Activated CD4-positive, alpha-beta T cell treated with anti-CD3 and anti-CD28 coated beads, Interleukin-2, amount 10 ng/mL, durations not matched to agents 7 days and 5 days (primary cell): Measurements from ENCODE around the gene SPATA24. TPM values are rescaled to one million over a fixed set of nuclear protein-coding genes. Genes with fewer than 3 reads are reported as not detected.

Experiments
- CTCF ChIA-PET: fragments of 350-600 bp; sonication (Branson Sonifier 250); formaldehyde crosslinking; loops from one replicate; lab custom pipeline; 2021; ENCODE audit warnings: antibody characterized with exemption; lab: Charles Lee
- POLR2A ChIA-PET: fragments of 350-600 bp; sonication (Branson Sonifier 250); formaldehyde crosslinking; loops from one replicate; lab custom pipeline; 2021; ENCODE audit warnings: antibody characterized with exemption; lab: Charles Lee
- DNase-seq: peaks from one replicate; pipeline ENCODE4 v3.0.0-alpha.2; 2020
- H3K27ac Mint-ChIP-seq: one replicate; pipeline ENCODE4 v1.8.0; 2021; ENCODE audit warnings: mild to moderate bottlenecking, moderate library complexity, mixed read lengths
- H3K27me3 Mint-ChIP-seq: one replicate; pipeline ENCODE4 v1.8.0; 2021; ENCODE audit warnings: mixed read lengths
- H3K36me3 Mint-ChIP-seq: one replicate; pipeline ENCODE4 v1.8.0; 2021; ENCODE audit warnings: low read depth, mixed read lengths
- H3K4me1 Mint-ChIP-seq: one replicate; pipeline ENCODE4 v1.8.0; 2021; ENCODE audit warnings: mixed read lengths
- H3K4me3 Mint-ChIP-seq: one replicate; pipeline ENCODE4 v1.8.0; 2021; ENCODE audit warnings: mild to moderate bottlenecking, moderate library complexity, mixed read lengths
- H3K9me3 Mint-ChIP-seq: one replicate; pipeline ENCODE4 v1.8.0; 2021; ENCODE audit warnings: mixed read lengths
- total RNA-seq, 2 experiments: library from RNA; stranded (reverse); gene quantifications; one replicate each; pipeline ENCODE4 v1.2.3, GENCODE V29; 2021

SPATA24 gene
- total RNA-seq, 2 experiments from 2014 or later, result 5.5 to 7.2 TPM

DNA sequence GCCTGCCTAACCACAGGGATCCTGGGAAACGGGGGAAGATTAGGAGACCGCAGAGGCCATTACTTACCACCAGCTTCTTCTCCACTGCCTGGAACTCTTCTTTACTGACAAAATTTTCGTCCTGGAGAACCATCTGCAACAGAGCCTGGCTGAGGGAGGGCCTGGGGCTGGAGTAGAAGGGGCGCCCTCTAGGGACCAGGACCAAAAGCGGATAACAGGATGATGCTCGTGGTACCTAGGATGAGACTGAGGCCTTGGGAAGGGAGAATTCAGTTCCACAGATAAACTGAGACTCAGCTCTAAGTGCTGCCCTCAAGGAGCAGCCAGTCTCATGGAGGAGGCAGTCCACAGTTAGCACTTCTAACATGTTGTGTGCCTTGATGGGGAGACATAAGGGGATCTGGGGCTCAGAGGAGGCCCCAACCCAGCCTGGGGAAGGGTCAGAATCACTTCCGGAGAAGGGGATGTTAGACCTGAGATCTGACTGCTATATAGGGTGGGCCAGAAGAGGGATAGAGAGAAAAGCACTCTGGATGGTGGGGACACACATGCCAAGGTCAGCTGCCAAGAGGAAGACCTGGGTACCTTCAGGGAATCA lies 1.2 kb downstream of the SPATA24 start:
- no peak for DNase-seq
- H3K27me3 Mint-ChIP-seq, result no peaks in the 10 kb centered on the region
- H3K4me1 Mint-ChIP-seq, result peaks cover 44% of the 10 kb centered on the region
- peak overlapping the region; percentile 92 for H3K4me3 Mint-ChIP-seq
- ChIA-PET POLR2A (no interaction called here), CTCF (interaction anchor here (0.8 to 5.5 kb wide), 13 partner anchors 9 to 115 kb away, joined by 3 to 43 read pairs (median 4); partner anchors contain the start of genes DNAJC18 and MZB1)
- H3K9me3 Mint-ChIP-seq, result no peaks in the 10 kb centered on the region
- peaks cover 2% of the 10 kb centered on the region for H3K36me3 Mint-ChIP-seq
- H3K27ac Mint-ChIP-seq, result peak overlapping the region; percentile 100

DNA sequence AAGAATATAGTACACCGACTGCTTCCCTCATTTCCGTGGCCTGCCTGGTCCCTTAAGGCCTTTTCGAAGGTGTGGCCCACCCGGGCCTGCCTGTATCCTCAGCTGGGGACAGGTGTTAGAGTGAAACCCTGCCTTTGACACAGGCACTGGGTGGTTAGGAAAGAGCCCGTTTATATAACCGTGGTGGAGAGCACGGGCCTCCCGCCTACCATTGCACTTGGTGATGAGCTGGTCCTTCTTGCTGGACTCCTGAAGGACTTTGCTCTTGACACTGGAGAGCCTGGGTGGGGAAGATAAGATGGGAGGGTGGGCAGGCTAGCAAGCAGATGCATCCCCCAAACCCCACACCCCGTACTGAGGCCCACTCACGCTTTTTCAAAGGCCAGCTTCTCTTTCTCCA lies 2.3 kb downstream of the SPATA24 start:
- POLR2A ChIA-PET, result no interaction called here
- Mint-ChIP-seq H3K36me3 (peaks cover 7% of the 10 kb centered on the region), H3K27ac (no peak overlapping the region), H3K4me3 (no peak overlapping the region), H3K27me3 (no peaks in the 10 kb centered on the region), H3K4me1 (peaks cover 42% of the 10 kb centered on the region), H3K9me3 (no peaks in the 10 kb centered on the region)
- CTCF ChIA-PET, result interaction anchor here (0.8 to 5.5 kb wide), 7 partner anchors 10 to 149 kb away, joined by 3 to 43 read pairs (median 11); partner anchors contain the start of gene MZB1
- no peak for DNase-seq

DNA sequence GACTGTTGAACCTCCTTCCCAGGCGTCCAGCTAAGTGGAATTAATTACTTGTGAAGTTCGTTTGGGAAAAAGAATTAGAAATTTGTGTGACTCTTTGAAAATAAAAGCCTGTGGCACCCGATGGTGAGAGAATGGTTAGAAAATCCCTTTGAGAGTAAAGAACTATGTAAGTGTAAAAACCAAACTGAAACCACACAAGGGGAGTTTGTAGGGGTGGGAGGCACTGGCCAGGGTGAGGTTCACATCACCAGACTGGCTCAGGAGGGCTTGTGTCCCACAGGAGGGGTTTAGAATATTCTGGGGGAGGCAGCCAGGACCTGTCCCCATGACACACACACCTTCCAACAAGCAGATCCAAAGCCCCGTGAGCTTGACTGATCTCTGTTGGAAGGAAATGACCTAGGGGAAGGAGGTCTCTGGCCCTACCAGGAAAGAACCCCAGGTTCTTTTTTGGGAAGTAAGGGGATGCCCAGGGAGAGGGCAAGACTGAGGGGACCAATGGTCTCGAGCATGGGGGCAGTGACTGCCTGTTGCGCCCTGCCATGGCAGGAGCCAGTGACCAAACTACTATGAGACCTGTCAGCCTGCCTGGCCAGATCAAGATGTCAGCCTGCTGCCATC lies 4.3 kb downstream of the SPATA24 start:
- no peak overlapping the region for H3K4me3 Mint-ChIP-seq
- H3K36me3 Mint-ChIP-seq, result peaks cover 10% of the 10 kb centered on the region
- no peaks in the 10 kb centered on the region for H3K9me3 Mint-ChIP-seq
- DNase-seq, result no peak
- no peaks in the 10 kb centered on the region for H3K27me3 Mint-ChIP-seq
- no peak overlapping the region for H3K27ac Mint-ChIP-seq
- H3K4me1 Mint-ChIP-seq, result peaks cover 47% of the 10 kb centered on the region
- ChIA-PET POLR2A (no interaction called here), CTCF (interaction anchor here (5.5 kb wide), 1 partner anchor 9 kb away, joined by 43 read pairs; the partner anchor contains the start of gene MZB1)

DNA sequence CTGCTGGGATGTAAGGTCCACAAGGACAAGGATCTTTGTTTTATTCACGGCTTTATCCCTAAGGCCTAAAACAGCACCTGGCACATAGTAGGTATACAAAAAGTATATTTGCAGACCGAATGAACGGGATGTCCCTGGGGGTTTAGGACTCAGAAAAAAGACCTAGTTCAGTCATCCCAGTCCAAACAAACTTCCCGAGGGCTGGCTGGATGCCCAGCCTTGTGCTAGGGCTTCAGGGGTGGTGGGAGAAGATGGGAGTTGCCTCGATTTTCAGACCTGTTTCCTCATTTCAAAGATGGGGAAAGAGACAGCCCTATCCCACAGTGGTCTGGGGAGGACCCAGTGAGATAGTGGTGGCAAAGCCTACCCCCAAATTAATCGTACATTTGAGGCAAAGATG lies 6.0 kb downstream of the SPATA24 start:
- ChIA-PET POLR2A (no interaction called here), CTCF (interaction anchor here (0.6 kb wide), 1 partner anchor 170 kb away, joined by 3 read pairs; no protein-coding TSS in a partner anchor)
- H3K4me1 Mint-ChIP-seq, result peaks cover 34% of the 10 kb centered on the region
- H3K27me3 Mint-ChIP-seq, result no peaks in the 10 kb centered on the region
- no peaks in the 10 kb centered on the region for H3K9me3 Mint-ChIP-seq
- H3K4me3 Mint-ChIP-seq, result no peak overlapping the region
- peak overlapping the region; percentile 19 for H3K27ac Mint-ChIP-seq
- peaks cover 10% of the 10 kb centered on the region for H3K36me3 Mint-ChIP-seq
- no peak for DNase-seq

- H3K27me3 Mint-ChIP-seq, result no peaks in the 10 kb centered on the region
- peak overlapping the region; percentile 2 for H3K27ac Mint-ChIP-seq
- CTCF ChIA-PET, result interaction anchor here (0.5 to 1.2 kb wide), 3 partner anchors 11 to 146 kb away, joined by 3 read pairs; no protein-coding TSS in a partner anchor
- DNase-seq, result no peak
- H3K9me3 Mint-ChIP-seq, result no peaks in the 10 kb centered on the region
- H3K4me1 Mint-ChIP-seq, result peaks cover 33% of the 10 kb centered on the region
- POLR2A ChIA-PET, result no interaction called here
- no peak overlapping the region for H3K4me3 Mint-ChIP-seq
- peaks cover 11% of the 10 kb centered on the region for H3K36me3 Mint-ChIP-seq
These were observed 7.2 kb downstream of the SPATA24 start for GRCh38 chr5:139396691-139397090.

DNA sequence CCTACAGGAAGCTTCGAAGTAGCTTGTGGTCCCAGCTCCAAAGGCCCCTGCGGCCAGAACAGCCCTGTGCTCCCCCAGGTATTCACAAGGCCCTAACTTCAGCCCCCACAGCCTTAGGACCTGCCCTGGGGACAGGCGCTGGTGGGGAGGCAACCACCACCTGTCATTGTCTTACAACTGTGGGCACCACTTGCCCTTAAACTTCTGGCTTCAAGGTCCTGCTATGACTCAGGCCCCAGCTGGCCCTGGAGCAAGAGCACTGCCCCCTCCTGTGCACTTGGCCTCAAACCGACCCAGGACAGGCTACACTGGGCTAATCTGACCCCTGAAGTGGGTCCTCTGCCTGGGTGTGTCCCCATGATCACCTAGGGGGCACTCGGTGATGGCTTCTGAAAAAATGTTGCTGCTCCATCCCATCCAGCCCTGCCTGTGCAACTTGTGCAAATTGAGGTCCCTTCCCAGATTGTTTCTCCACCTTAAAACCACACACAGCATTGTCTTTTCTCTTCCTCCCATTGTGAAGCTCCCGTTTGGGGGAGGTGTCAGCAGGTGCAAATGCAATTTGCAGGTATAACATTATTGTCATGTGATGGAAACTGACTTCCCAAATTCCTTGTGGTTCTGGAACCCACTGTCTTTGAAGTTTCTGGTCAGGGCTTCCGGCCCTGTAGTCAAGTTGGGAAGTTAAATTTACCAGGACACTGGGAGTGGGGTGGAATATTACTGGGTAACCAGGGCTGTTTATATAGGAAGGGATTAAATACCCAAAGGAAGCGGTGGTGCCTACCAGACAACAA lies 7.8 kb downstream of the SPATA24 start:
- H3K4me3 Mint-ChIP-seq, result no peak overlapping the region
- no peaks in the 10 kb centered on the region for H3K9me3 Mint-ChIP-seq
- POLR2A ChIA-PET, result no interaction called here
- DNase-seq, result no peak
- H3K27me3 Mint-ChIP-seq, result no peaks in the 10 kb centered on the region
- CTCF ChIA-PET, result interaction anchor here (0.5 to 1.7 kb wide), 7 partner anchors 8 to 983 kb away, joined by 3 to 4 read pairs (median 3); partner anchors contain the start of gene SPATA24
- no peak overlapping the region for H3K27ac Mint-ChIP-seq
- peaks cover 15% of the 10 kb centered on the region for H3K36me3 Mint-ChIP-seq
- peaks cover 37% of the 10 kb centered on the region for H3K4me1 Mint-ChIP-seq

DNA sequence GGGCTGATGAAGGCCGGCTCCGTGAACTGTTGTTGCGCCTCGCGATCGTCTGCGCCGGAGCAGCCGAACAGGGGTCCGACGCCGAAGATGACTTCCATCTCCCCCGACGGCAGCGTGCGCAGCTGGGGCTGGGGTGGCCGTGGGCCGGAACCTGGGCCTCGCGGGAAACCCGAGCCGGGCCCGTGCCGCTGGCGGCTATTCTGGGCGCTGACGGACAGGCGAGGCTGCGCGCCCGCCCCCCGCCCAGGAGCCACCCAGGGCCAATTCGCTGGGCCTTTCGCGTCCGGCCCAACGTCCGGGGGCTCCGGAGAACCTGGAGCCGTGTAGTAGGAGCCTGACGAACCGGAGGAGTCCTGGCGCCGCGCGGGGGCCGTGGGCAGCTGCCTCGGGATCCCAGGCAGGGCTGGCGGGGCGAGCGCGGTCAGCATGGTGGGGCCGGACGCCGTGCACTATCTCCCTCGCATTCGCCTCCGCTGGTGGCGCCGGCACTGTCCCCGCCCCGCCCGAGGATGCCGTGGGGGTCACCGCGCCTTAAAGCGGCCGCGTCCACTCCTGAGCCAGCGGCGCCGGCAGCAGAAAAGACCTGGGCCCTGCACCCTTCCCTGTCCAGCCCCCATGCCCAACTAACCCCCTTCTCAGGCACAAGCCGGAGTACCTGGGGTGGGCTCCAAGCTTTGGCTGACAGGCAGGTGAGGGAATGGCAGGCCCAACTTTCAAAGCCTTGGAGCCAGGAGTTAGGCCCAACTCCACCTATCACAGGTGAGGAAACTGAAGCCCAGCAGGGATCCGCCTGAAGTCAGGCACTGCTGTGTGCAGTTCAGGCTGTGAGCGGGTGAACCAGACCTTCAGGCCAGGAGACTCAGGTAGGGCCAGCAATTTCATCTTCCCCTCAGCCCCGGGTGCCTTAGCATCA lies 9.0 kb downstream of the SPATA24 start, which contains the start of gene PROB1:
PROB1 (minus strand) TSS at position 451 of the 913 bp plus-strand sequence; CDS start at position 428, 23 bp downstream.
- Mint-ChIP-seq H3K4me1 (peaks cover 49% of the 10 kb centered on the region), H3K36me3 (peaks cover 15% of the 10 kb centered on the region), H3K9me3 (no peaks in the 10 kb centered on the region), H3K27ac (no peak within 1 kb of the TSS), H3K27me3 (no peaks in the 10 kb centered on the region), H3K4me3 (peak within 1 kb of the TSS; percentile 87)
- DNase-seq, result no peak
- POLR2A ChIA-PET, result no interaction called here
- CTCF ChIA-PET, result interaction anchor here (0.6 to 1.7 kb wide), 6 partner anchors 9 to 981 kb away, joined by 3 to 4 read pairs (median 3); partner anchors contain the start of gene SPATA24

DNA sequence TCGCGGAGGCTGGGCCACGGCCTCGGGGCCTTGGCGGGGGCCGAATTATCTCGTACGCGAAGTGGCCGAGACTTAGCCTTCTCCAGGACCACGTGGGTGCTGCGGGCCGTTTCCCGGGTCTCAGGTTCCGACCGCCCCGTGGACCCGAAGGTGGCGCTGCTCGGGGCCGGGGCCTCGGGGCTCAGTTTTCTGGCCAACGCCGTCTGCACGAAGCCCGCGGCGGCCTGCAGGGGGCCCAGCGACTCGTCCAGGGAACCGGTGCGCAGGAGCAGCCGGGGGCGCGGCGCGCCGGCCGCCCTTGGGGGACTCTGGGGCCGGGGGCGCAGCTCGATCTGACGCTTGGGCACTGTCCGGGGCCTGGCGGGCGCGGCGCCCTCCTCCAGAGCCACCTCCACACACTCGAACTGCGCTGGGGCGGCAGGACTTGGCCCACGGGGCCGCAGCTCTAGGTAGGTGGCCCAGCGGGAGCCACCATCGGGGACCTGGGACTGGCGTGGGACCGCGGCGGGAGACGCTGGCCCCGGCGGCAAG lies 9.7 kb downstream of the SPATA24 start:
- CTCF ChIA-PET, result interaction anchor here (1.2 to 1.7 kb wide), 2 partner anchors 9 to 15 kb away, joined by 3 to 4 read pairs; partner anchors contain the start of gene SPATA24
- Mint-ChIP-seq H3K27me3 (no peaks in the 10 kb centered on the region), H3K4me1 (peaks cover 52% of the 10 kb centered on the region), H3K36me3 (peaks cover 13% of the 10 kb centered on the region), H3K9me3 (no peaks in the 10 kb centered on the region), H3K27ac (no peak overlapping the region), H3K4me3 (peak overlapping the region; percentile 87)
- POLR2A ChIA-PET, result no interaction called here
- peak; percentile 68 for DNase-seq

GRCh38 chr5:139393497-139394122 lies 10.3 kb downstream of the SPATA24 start:
- DNase-seq, result no peak
- Mint-ChIP-seq H3K9me3 (no peaks in the 10 kb centered on the region), H3K4me3 (peak overlapping the region; percentile 87), H3K27ac (peak overlapping the region; percentile 93), H3K27me3 (no peaks in the 10 kb centered on the region), H3K36me3 (peaks cover 13% of the 10 kb centered on the region), H3K4me1 (peaks cover 55% of the 10 kb centered on the region)
- CTCF ChIA-PET, result interaction anchor here (0.6 to 5.2 kb wide), 12 partner anchors 9 to 161 kb away, joined by 3 to 31 read pairs (median 4); partner anchors contain the start of gene SPATA24
- POLR2A ChIA-PET, result no interaction called here

DNA sequence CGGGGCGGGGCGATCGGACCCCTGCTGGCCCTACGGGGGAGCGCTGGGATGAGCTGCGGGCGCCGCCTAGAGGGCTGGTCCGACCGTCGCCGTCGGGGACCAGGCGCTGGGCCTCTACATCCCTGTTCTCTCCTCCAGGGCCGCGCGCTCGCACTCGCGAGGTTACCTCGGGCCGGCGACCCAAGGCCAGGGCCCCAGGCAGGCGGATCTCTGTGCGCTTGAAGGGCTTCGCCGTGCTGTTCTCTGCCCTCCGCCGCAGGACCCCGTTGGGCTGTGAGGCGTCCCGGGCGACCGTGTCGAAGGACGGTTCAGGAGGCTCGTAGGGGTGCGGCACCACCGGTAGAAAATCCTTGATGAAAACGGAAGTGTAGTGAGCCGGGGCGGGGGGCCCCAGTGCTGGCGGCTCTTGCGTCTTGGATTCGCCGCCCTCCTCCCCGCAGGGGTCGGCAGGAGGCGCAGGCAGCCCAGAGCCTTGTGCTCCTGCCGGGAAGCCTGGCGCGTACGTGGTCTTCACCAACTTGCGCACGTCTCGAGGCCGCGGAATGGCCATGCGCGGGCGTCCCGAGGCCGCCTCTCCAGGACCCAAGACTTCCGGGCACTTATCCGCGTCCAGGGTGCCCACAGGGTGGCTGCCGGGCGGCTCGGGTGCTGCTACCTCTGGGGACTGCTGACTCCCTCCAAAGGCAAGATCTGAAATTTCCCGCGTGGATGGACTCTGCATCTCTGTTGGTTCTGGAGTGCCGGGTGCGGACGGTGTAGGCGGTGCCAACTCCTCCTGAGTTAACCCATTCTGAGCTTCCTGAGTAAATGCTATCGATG lies 11.0 kb downstream of the SPATA24 start:
- Mint-ChIP-seq H3K9me3 (no peaks in the 10 kb centered on the region), H3K4me1 (peaks cover 62% of the 10 kb centered on the region), H3K36me3 (peaks cover 13% of the 10 kb centered on the region), H3K27me3 (no peaks in the 10 kb centered on the region), H3K27ac (peak overlapping the region; percentile 93), H3K4me3 (peak overlapping the region; percentile 87)
- ChIA-PET CTCF (interaction anchor here (0.6 to 5.2 kb wide), 19 partner anchors 9 to 943 kb away, joined by 3 to 43 read pairs (median 4); partner anchors contain the start of genes PAIP2 and SPATA24), POLR2A (interaction anchor here (0.6 to 1.0 kb wide), 2 partner anchors 51 to 119 kb away, joined by 3 to 5 read pairs; partner anchors contain the start of gene PAIP2)
- peak; percentile 81 for DNase-seq
